Endothelial cell of umbilical vein (primary cell): Measurements from ENCODE around the gene FMN1. TPM values are rescaled to one million over a fixed set of nuclear protein-coding genes. Genes with fewer than 3 reads are reported as not detected.

Experiments
- BruUV-seq: library from RNA; stranded (reverse); fragments of 400-500 nt; replicated peaks from 2 replicates; lab custom pipeline; 2021; lab: Mats Ljungman, UMichigan
- CTCF ChIA-PET: fragments of 300-600, 350-600 bp; sonication (Branson Sonifier 250); formaldehyde crosslinking; loops from one replicate; lab custom pipeline; 2021; ENCODE audit warnings: antibody characterized with exemption, inconsistent platforms; lab: Charles Lee
- POLR2A ChIA-PET: fragments of 300-600, 350-600 bp; sonication (Branson Sonifier 250); formaldehyde crosslinking; loops from one replicate; lab custom pipeline; 2021; ENCODE audit warnings: antibody characterized with exemption, inconsistent platforms; lab: Charles Lee
- DNase-seq: peaks from one replicate; pipeline ENCODE4 v3.0.0-alpha.2; 2011; ENCODE audit warnings: low read depth, low spot score
- FAIRE-seq: peaks from 2 replicates; lab custom pipeline; 2011; peaks lifted over from hg19 to GRCh38; lab: Jason Lieb, UNC
- H2AFZ ChIP-seq: 2 replicates; pipeline ENCODE4 v1.6.0; 2012; ENCODE audit warnings: low read depth, low read length, control low read depth, inconsistent platforms
- H3K27ac ChIP-seq: 2 replicates; pipeline ENCODE4 v1.5.1; 2011; ENCODE audit warnings: low read depth, mild to moderate bottlenecking, control low read depth, low read length, moderate library complexity; ENCODE audit not compliant: insufficient read depth
- H3K27me3 ChIP-seq, 2 experiments: 2 replicates each; pipeline versions ENCODE4 v1.6.0 to v1.6.1; 2011; ENCODE audit warnings: low read length in 2 of 2, mixed read lengths in 1 of 2; ENCODE audit not compliant: control insufficient read depth in 2 of 2, insufficient read depth in 2 of 2
- H3K36me3 ChIP-seq, 2 experiments: 2 replicates in 1 of 2; 3 replicates in 1 of 2; pipeline ENCODE4 v1.5.1; 2011; ENCODE audit warnings: low read length in 2 of 2, mild to moderate bottlenecking in 1 of 2, moderate library complexity in 1 of 2; ENCODE audit not compliant: control insufficient read depth in 2 of 2, insufficient read depth in 2 of 2; ENCODE audit errors: extremely low read depth in 1 of 2
- H3K4me1 ChIP-seq: 3 replicates; pipeline ENCODE4 v1.5.1; 2011; ENCODE audit warnings: mild to moderate bottlenecking, low read length; ENCODE audit not compliant: control insufficient read depth, insufficient read depth; ENCODE audit errors: extremely low read depth
- H3K4me2 ChIP-seq: 2 replicates; pipeline ENCODE4 v1.6.1; 2011; ENCODE audit warnings: low read length, control low read depth, mixed read lengths; ENCODE audit not compliant: insufficient read depth
- H3K4me3 ChIP-seq, 3 experiments: fragments of 200-600 bp in 1 of 3; sonication (generic), shearing (Covaris generic) in 1 of 3; replicated peaks in 1 of 3; 2 replicates each; pipeline ENCODE4 v1.5.1; 2011 to 2016; ENCODE audit warnings: control low read depth in 3 of 3, low read length in 3 of 3, mild to moderate bottlenecking in 2 of 3, inconsistent platforms in 1 of 3, low read depth in 1 of 3, moderate library complexity in 1 of 3; ENCODE audit not compliant: insufficient read depth in 1 of 3
- H3K79me2 ChIP-seq: 2 replicates; pipeline ENCODE4 v1.6.0; 2012; ENCODE audit warnings: low read length, inconsistent platforms; ENCODE audit not compliant: control insufficient read depth, insufficient read depth
- H3K9ac ChIP-seq: replicated peaks from 2 replicates; pipeline ENCODE3; 2011; ENCODE audit warnings: low read length, control low read depth; ENCODE audit not compliant: insufficient read depth; ENCODE audit errors: extremely low read depth
- H3K9me1 ChIP-seq: replicated peaks from 3 replicates; pipeline ENCODE4 v1.6.0; 2011; ENCODE audit warnings: mild to moderate bottlenecking, low read length; ENCODE audit not compliant: control insufficient read depth, insufficient read depth; ENCODE audit errors: extremely low read depth
- H3K9me3 ChIP-seq: replicated peaks from 2 replicates; pipeline ENCODE4 v1.5.1; 2012; ENCODE audit warnings: low read length, inconsistent platforms; ENCODE audit not compliant: control insufficient read depth, insufficient read depth
- H4K20me1 ChIP-seq: replicated peaks from 2 replicates; pipeline ENCODE3; 2011; ENCODE audit warnings: mild to moderate bottlenecking, low read length; ENCODE audit not compliant: control insufficient read depth, insufficient read depth; ENCODE audit errors: extremely low read depth
- CTCF ChIP-seq, 2 donors: IDR thresholded peaks; 1 replicate in 1 of 2; 2 replicates in 1 of 2; pipeline ENCODE4 v1.5.1; 2011; ENCODE audit warnings: low read length in 2 of 2, mild to moderate bottlenecking in 2 of 2, moderate library complexity in 2 of 2, control low read depth in 1 of 2, inconsistent platforms in 1 of 2, low read depth in 1 of 2; ENCODE audit not compliant: insufficient read depth in 1 of 2; ENCODE audit errors: extremely low read depth in 1 of 2
- EZH2 ChIP-seq: IDR thresholded peaks from 2 replicates; pipeline ENCODE4 v1.6.1; 2012; ENCODE audit warnings: borderline replicate concordance, low read depth, mild to moderate bottlenecking, moderate library complexity, low read length, inconsistent platforms; ENCODE audit not compliant: severe bottlenecking
- FOS ChIP-seq: IDR thresholded peaks from 2 replicates; pipeline ENCODE4 v1.6.1; 2011; ENCODE audit warnings: mild to moderate bottlenecking, low read length, moderate library complexity, borderline replicate concordance; ENCODE audit not compliant: insufficient read depth
- GATA2 ChIP-seq: IDR thresholded peaks from 2 replicates; pipeline ENCODE4 v1.7.0; 2011; ENCODE audit warnings: low read depth, mild to moderate bottlenecking, moderate library complexity, mixed read lengths, low read length; ENCODE audit not compliant: insufficient read length, insufficient read depth
- JUN ChIP-seq: IDR thresholded peaks from 2 replicates; pipeline ENCODE4 v1.6.1; 2011; ENCODE audit warnings: borderline replicate concordance, low read depth; ENCODE audit not compliant: insufficient read length, insufficient read depth
- MAX ChIP-seq: IDR thresholded peaks from 2 replicates; pipeline ENCODE4 v1.6.1; 2011; ENCODE audit not compliant: insufficient read depth, insufficient read length
- MYC ChIP-seq: IDR thresholded peaks from one replicate; pipeline ENCODE4 v1.6.1; 2011; ENCODE audit warnings: mild to moderate bottlenecking, low read depth, low read length
- POLR2A ChIP-seq: IDR thresholded peaks from 2 replicates; pipeline ENCODE4 v1.6.1; 2012; ENCODE audit warnings: low read depth, mild to moderate bottlenecking, control low read depth, low read length
- POLR2AphosphoS5 ChIP-seq: IDR thresholded peaks from 2 replicates; pipeline ENCODE4 v1.6.1; 2012; ENCODE audit warnings: low read depth, mild to moderate bottlenecking, control low read depth, low read length, moderate library complexity; ENCODE audit not compliant: insufficient read depth
- dilution Hi-C: fragments of 300-500 bp; cut with MboI; formaldehyde crosslinking; loops from one replicate; pipeline ENCODE4 v1.15.0; 2019; ENCODE audit warnings: low sequenced_read_pairs; ENCODE audit not compliant: extremely low pct_ligation_motif_present
- intact Hi-C: fragments of 100-400 bp; cut with micrococcal nuclease; formaldehyde crosslinking; loops from one replicate; pipeline ENCODE4 v1.10.0; 2022
- polyA plus RNA-seq, 4 experiments: library from polyadenylated mRNA; depleted of rRNA in 3 of 4; stranded (reverse) in 3 of 4; unstranded in 1 of 4; fragments of >200 nt; gene quantifications; 2 replicates each; pipeline versions ENCODE4 v1.2.1 to v1.2.3, GENCODE V29; 2011 to 2012; ENCODE audit warnings: missing spikeins in 1 of 4
- total RNA-seq: library from RNA; stranded (reverse); gene quantifications from 2 replicates; pipeline ENCODE4 v1.2.3, GENCODE V29; 2021

The FMN1 gene
- total and polyA plus RNA-seq, 2 donors (not counting 3 experiments of a cell fraction or from before 2014, with no cell fraction given): 0.01 to 0.29 TPM

- no peak for TF ChIP-seq MAX
- no peak for TF ChIP-seq POLR2A
- no peak for TF ChIP-seq JUN
- TF ChIP-seq MYC: no peak
- TF ChIP-seq GATA2: no peak
- TF ChIP-seq EZH2: no peak
- no peak for TF ChIP-seq POLR2AphosphoS5
- no peak for TF ChIP-seq CTCF (IDR thresholded peaks at IDR 0.05; ENCODE audit: extremely low read depth in 1 of 2, insufficient read depth in 1 of 2, low read depth in 1 of 2, low read length in 2 of 2)
- TF ChIP-seq FOS: no peak
- no peak for FAIRE-seq
Observed at GRCh38 chr15:33109345-33109744, 85.2 kb downstream of the FMN1 start.

More at GRCh38 chr15:33109345-33109744, 85.2 kb downstream of the FMN1 start:
- DNase-seq: no peak
- H2AFZ ChIP-seq: no peak overlapping the region
- H4K20me1 ChIP-seq: no peaks in the 10 kb centered on the region
- POLR2A ChIA-PET: no interaction called here
- no peaks in the 10 kb centered on the region for H3K79me2 ChIP-seq
- dilution Hi-C loops: no loop called here
- H3K9ac ChIP-seq: no peak overlapping the region
- no peak overlapping the region for H3K4me3 ChIP-seq
- intact Hi-C loops: no loop called here
- no peaks in the 10 kb centered on the region for H3K9me1 ChIP-seq
- CTCF ChIA-PET: interaction anchor here (0.8 kb wide), 1 partner anchor 87 kb away, joined by 4 read pairs; no protein-coding TSS in a partner anchor
- no peak overlapping the region for H3K27ac ChIP-seq
- H3K9me3 ChIP-seq: no peaks in the 10 kb centered on the region
- no peaks in the 10 kb centered on the region for H3K27me3 ChIP-seq
- H3K4me2 ChIP-seq: no peak overlapping the region
- BruUV-seq: no TSS peak
- H3K36me3 ChIP-seq: no peaks in the 10 kb centered on the region
- peaks cover 8% of the 10 kb centered on the region for H3K4me1 ChIP-seq
